Measurements from ENCODE around the gene EMILIN1.

GRCh38 chr2:27084297-27085061, 6.1 kb downstream of the EMILIN1 start:
- no peak for TF ChIP-seq CTCF (IDR thresholded peaks at IDR 0.05; ENCODE audit: extremely low read depth in 1 of 2, insufficient read depth in 1 of 2, low read depth in 1 of 2, low read length in 2 of 2)
- TF ChIP-seq MYC (IDR thresholded peaks at IDR 0.05; ENCODE audit: low read depth, low read length): no peak
- no peak for TF ChIP-seq GATA2 (IDR thresholded peaks at IDR 0.05; ENCODE audit: insufficient read depth, insufficient read length, low read depth, low read length)
- TF ChIP-seq POLR2AphosphoS5 (IDR thresholded peaks at IDR 0.05; ENCODE audit: insufficient read depth, low read depth, low read length): no peak
- no peak for TF ChIP-seq POLR2A (IDR thresholded peaks at IDR 0.05; ENCODE audit: low read depth, low read length)

All from endothelial cell of umbilical vein (primary cell).